Measurements from ENCODE around the gene SEZ6L.

GRCh38 chr22:26395926-26396325 is 226.7 kb downstream of the SEZ6L start:
- TF ChIP-seq, protein P1, sequence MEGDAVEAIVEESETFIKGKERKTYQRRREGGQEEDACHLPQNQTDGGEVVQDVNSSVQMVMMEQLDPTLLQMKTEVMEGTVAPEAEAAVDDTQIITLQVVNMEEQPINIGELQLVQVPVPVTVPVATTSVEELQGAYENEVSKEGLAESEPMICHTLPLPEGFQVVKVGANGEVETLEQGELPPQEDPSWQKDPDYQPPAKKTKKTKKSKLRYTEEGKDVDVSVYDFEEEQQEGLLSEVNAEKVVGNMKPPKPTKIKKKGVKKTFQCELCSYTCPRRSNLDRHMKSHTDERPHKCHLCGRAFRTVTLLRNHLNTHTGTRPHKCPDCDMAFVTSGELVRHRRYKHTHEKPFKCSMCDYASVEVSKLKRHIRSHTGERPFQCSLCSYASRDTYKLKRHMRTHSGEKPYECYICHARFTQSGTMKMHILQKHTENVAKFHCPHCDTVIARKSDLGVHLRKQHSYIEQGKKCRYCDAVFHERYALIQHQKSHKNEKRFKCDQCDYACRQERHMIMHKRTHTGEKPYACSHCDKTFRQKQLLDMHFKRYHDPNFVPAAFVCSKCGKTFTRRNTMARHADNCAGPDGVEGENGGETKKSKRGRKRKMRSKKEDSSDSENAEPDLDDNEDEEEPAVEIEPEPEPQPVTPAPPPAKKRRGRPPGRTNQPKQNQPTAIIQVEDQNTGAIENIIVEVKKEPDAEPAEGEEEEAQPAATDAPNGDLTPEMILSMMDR (IDR thresholded peaks at IDR 0.05; ENCODE audit: insufficient read depth, low read depth, low read length), result no peak
- no peak for TF ChIP-seq EZH2 (IDR thresholded peaks at IDR 0.05; ENCODE audit: insufficient read depth, low read length)
